ENCODE measurements around the gene TRIML2.

- TF ChIP-seq POLR2A (IDR thresholded peaks at IDR 0.05) = no peak
- TF ChIP-seq CTCF (IDR thresholded peaks at IDR 0.05 in 4 of 5, conservative IDR thresholded peaks at IDR 0.05 in 1 of 5) = no peak
Measured at GRCh38 chr4:188117631-188118324, 8.4 kb upstream of the TRIML2 start.

Measured in gastrocnemius medialis (tissue), 4 donors.